Esophagus squamous epithelium (tissue), 4 donors: Measurements from ENCODE around the gene IL21R.

Source experiments
- POLR2A ChIP-seq, 4 donors: fragments of 450-650 bp; IDR thresholded peaks; one replicate each; pipeline ENCODE4 v1.6.1; 2017; ENCODE audit warnings: antibody characterized with exemption in 4 of 4, mild to moderate bottlenecking in 4 of 4, moderate library complexity in 3 of 4
- TF ChIP-seq, protein P1 (sequence below), 6 experiments: fragments of 450-650 bp in 4 of 6; fragments of 200-600 bp in 2 of 6; sonication (generic) in 2 of 6; IDR thresholded peaks; one replicate each; pipeline ENCODE4 v1.5.1; 2016 to 2019; ENCODE audit warnings: antibody characterized with exemption in 6 of 6, mild to moderate bottlenecking in 4 of 6, moderate library complexity in 4 of 6

DNA sequence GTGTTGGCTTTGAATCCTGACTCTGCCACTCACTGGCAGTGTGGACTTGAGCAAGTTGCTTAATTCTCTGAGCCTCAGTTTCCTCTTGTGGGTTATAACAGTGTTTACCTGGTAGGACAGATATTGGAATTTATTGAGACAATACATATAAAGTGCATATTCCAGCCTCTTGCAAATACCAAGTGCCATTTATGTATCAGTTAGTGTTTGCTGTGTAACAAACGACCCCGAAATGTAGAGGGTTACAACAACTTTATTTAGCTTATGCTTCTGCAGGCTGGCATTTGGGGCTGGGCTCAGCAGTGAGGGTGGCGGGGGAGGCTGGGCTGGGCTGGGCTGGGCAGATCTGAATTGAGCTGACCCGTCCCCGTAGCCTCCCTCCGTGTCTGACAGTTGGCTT, 42.4 kb upstream of the IL21R start:
- TF ChIP-seq, protein P1, sequence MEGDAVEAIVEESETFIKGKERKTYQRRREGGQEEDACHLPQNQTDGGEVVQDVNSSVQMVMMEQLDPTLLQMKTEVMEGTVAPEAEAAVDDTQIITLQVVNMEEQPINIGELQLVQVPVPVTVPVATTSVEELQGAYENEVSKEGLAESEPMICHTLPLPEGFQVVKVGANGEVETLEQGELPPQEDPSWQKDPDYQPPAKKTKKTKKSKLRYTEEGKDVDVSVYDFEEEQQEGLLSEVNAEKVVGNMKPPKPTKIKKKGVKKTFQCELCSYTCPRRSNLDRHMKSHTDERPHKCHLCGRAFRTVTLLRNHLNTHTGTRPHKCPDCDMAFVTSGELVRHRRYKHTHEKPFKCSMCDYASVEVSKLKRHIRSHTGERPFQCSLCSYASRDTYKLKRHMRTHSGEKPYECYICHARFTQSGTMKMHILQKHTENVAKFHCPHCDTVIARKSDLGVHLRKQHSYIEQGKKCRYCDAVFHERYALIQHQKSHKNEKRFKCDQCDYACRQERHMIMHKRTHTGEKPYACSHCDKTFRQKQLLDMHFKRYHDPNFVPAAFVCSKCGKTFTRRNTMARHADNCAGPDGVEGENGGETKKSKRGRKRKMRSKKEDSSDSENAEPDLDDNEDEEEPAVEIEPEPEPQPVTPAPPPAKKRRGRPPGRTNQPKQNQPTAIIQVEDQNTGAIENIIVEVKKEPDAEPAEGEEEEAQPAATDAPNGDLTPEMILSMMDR (IDR thresholded peaks at IDR 0.05) = no peak
- TF ChIP-seq POLR2A (IDR thresholded peaks at IDR 0.05) = no peak
